Skeletal muscle tissue (tissue), 4 donors: ENCODE measurements around the gene TUBA8. TPM values are rescaled to one million over a fixed set of nuclear protein-coding genes. Genes with fewer than 3 reads are reported as not detected.
"Not testable (repeated sequence)": the region's sequence is repeated elsewhere in the genome, so short reads cannot be mapped to it uniquely, and the experiment has no call there.

Experiments
- H3K27ac ChIP-seq: one replicate; pipeline ENCODE4 v1.7.0; 2013; ENCODE audit warnings: mild to moderate bottlenecking, low read depth, low read length, inconsistent platforms
- H3K27me3 ChIP-seq, 3 donors: one replicate each; pipeline ENCODE4 v1.7.0; 2013; ENCODE audit warnings: low read length in 3 of 3; ENCODE audit not compliant: control insufficient read depth in 3 of 3, insufficient read depth in 3 of 3
- H3K36me3 ChIP-seq, 3 donors: one replicate each; pipeline ENCODE4 v1.7.0; 2013; ENCODE audit warnings: low read length in 3 of 3; ENCODE audit not compliant: control insufficient read depth in 3 of 3, insufficient read depth in 3 of 3
- H3K4me1 ChIP-seq, 3 donors: one replicate each; pipeline ENCODE4 v1.7.0; 2013; ENCODE audit warnings: low read length in 3 of 3, mild to moderate bottlenecking in 3 of 3; ENCODE audit not compliant: control insufficient read depth in 3 of 3, insufficient read depth in 3 of 3
- H3K4me3 ChIP-seq, 3 donors: one replicate each; pipeline ENCODE4 v1.7.0; 2013; ENCODE audit warnings: low read length in 3 of 3
- H3K9ac ChIP-seq, 3 donors: one replicate each; pipeline ENCODE4 v1.7.0; 2013; ENCODE audit warnings: low read length in 3 of 3, mild to moderate bottlenecking in 3 of 3, moderate library complexity in 2 of 3, low read depth in 1 of 3
- H3K9me3 ChIP-seq, 3 donors: one replicate each; pipeline ENCODE4 v1.7.0; 2013; ENCODE audit warnings: low read length in 3 of 3; ENCODE audit not compliant: control insufficient read depth in 3 of 3
- total RNA-seq: library from RNA; depleted of rRNA; stranded (reverse); fragments of >200 nt; gene quantifications from one replicate; pipeline ENCODE4 v1.2.3, GENCODE V29; 2014
- donor health status: Osteomylitis.

TUBA8 gene
- total RNA-seq, 1 donor from 2014 or later = 21.9 TPM

GRCh38 chr22:18121506-18121905, 10.9 kb downstream of the TUBA8 start:
- no peaks in the 10 kb centered on the region for H3K9me3 ChIP-seq
- peaks cover 43 to 58% (median 56%) of the 10 kb centered on the region in 3 donors for H3K4me1 ChIP-seq
- H3K4me3 ChIP-seq = no peak overlapping the region
- H3K27ac ChIP-seq = peak overlapping the region; percentile 98
- H3K36me3 ChIP-seq = peaks cover 29 to 36% (median 34%) of the 10 kb centered on the region in 3 donors
- H3K9ac ChIP-seq = peak overlapping the region in 1 of 3 donors; percentile 83
- no peaks in the 10 kb centered on the region for H3K27me3 ChIP-seq

- peaks cover 35 to 42% (median 39%) of the 10 kb centered on the region in 3 donors for H3K36me3 ChIP-seq
- peaks cover 39 to 55% (median 52%) of the 10 kb centered on the region in 3 donors for H3K4me1 ChIP-seq
- peak overlapping the region in 1 of 3 donors; percentile 33 for H3K9ac ChIP-seq
- H3K9me3 ChIP-seq = no peaks in the 10 kb centered on the region
- no peaks in the 10 kb centered on the region for H3K27me3 ChIP-seq
- no peak overlapping the region for H3K4me3 ChIP-seq
- no peak overlapping the region for H3K27ac ChIP-seq
Observed at GRCh38 chr22:18121954-18122554, 11.4 kb downstream of the TUBA8 start.

GRCh38 chr22:18123476-18124025, 12.9 kb downstream of the TUBA8 start:
- H3K27me3 ChIP-seq, H3K4me3 ChIP-seq, H3K27ac ChIP-seq, H3K9me3 ChIP-seq: not testable (repeated sequence)
- Histone ChIP-seq H3K36me3 (peaks cover 39 to 47% (median 43%) of the 10 kb centered on the region in 3 donors), H3K4me1 (peaks cover 29 to 43% (median 42%) of the 10 kb centered on the region in 3 donors), H3K9ac (peak overlapping the region in 1 of 3 donors; percentile 33)

GRCh38 chr22:18126606-18127005, 16.0 kb downstream of the TUBA8 start:
- no peak overlapping the region for H3K4me3 ChIP-seq
- H3K9me3 ChIP-seq = no peaks in the 10 kb centered on the region
- H3K4me1 ChIP-seq = peaks cover 7 to 22% (median 20%) of the 10 kb centered on the region in 3 donors
- H3K27ac ChIP-seq = no peak overlapping the region
- peaks cover 51 to 70% (median 67%) of the 10 kb centered on the region in 3 donors for H3K36me3 ChIP-seq
- no peaks in the 10 kb centered on the region for H3K27me3 ChIP-seq
- H3K9ac ChIP-seq = no peak overlapping the region

- no peak overlapping the region for H3K9ac ChIP-seq
- no peaks in the 10 kb centered on the region for H3K27me3 ChIP-seq
- H3K9me3 ChIP-seq = no peaks in the 10 kb centered on the region
- peaks cover 39 to 59% (median 56%) of the 10 kb centered on the region in 3 donors for H3K36me3 ChIP-seq
- no peak overlapping the region for H3K27ac ChIP-seq
- H3K4me3 ChIP-seq = no peak overlapping the region
- H3K4me1 ChIP-seq = peaks cover 11 to 13% (median 13%) of the 10 kb centered on the region in 3 donors
Observed at GRCh38 chr22:18130018-18130417, 19.4 kb downstream of the TUBA8 start.

- Histone ChIP-seq H3K9me3 (no peaks in the 10 kb centered on the region), H3K36me3 (peaks cover 39 to 59% (median 53%) of the 10 kb centered on the region in 3 donors), H3K27me3 (no peaks in the 10 kb centered on the region), H3K4me1 (peaks cover 11 to 13% (median 13%) of the 10 kb centered on the region in 3 donors), H3K4me3 (no peak overlapping the region), H3K9ac (no peak overlapping the region), H3K27ac (no peak overlapping the region)
Observed at GRCh38 chr22:18130699-18131429, 20.3 kb downstream of the TUBA8 start.

- Histone ChIP-seq H3K27me3 (no peaks in the 10 kb centered on the region), H3K27ac (no peak overlapping the region), H3K9ac (no peak overlapping the region), H3K9me3 (no peaks in the 10 kb centered on the region), H3K4me1 (peaks cover 9% of the 10 kb centered on the region in 3 donors), H3K4me3 (no peak overlapping the region), H3K36me3 (peaks cover 26 to 44% (median 36%) of the 10 kb centered on the region in 3 donors)
Observed at GRCh38 chr22:18133452-18133851, 22.8 kb downstream of the TUBA8 start.

GRCh38 chr22:18136563-18137320, 26.1 kb downstream of the TUBA8 start:
- Histone ChIP-seq H3K36me3 (peaks cover 8 to 14% (median 10%) of the 10 kb centered on the region in 3 donors), H3K4me3 (no peak overlapping the region), H3K27me3 (no peaks in the 10 kb centered on the region), H3K9me3 (no peaks in the 10 kb centered on the region), H3K27ac (no peak overlapping the region), H3K4me1 (peaks cover 0 to 5% (median 2%) of the 10 kb centered on the region in 3 donors), H3K9ac (no peak overlapping the region)

GRCh38 chr22:18141004-18141403, 30.4 kb downstream of the TUBA8 start:
- H3K9me3 ChIP-seq, H3K9ac ChIP-seq, H3K4me3 ChIP-seq, H3K27me3 ChIP-seq, H3K27ac ChIP-seq, H3K36me3 ChIP-seq, H3K4me1 ChIP-seq: not testable (repeated sequence)
